HFFc6 (cell line): ENCODE data around the gene CAMSAP1. TPM values are rescaled to one million over a fixed set of nuclear protein-coding genes. Genes with fewer than 3 reads are reported as not detected.

Source experiments
- DNase-seq: peaks from one replicate; pipeline ENCODE4 v3.0.0-alpha.2; 2018
- H3K27ac Mint-ChIP-seq: 2 replicates; pipeline ENCODE4 v1.8.0; 2020; ENCODE audit warnings: mild to moderate bottlenecking, mixed read lengths
- H3K27me3 Mint-ChIP-seq: 2 replicates; pipeline ENCODE4 v1.8.0; 2021; ENCODE audit warnings: mild to moderate bottlenecking, moderate library complexity, mixed read lengths; ENCODE audit not compliant: insufficient read depth
- H3K36me3 Mint-ChIP-seq: 2 replicates; pipeline ENCODE4 v1.8.0; 2021; ENCODE audit warnings: low read depth, mixed read lengths
- H3K4me1 Mint-ChIP-seq: 2 replicates; pipeline ENCODE4 v1.8.0; 2020; ENCODE audit warnings: low read depth, mixed read lengths
- H3K4me3 Mint-ChIP-seq: 2 replicates; pipeline ENCODE4 v1.8.0; 2020; ENCODE audit warnings: mild to moderate bottlenecking, moderate library complexity, mixed read lengths
- H3K9me3 Mint-ChIP-seq: 2 replicates; pipeline ENCODE4 v1.8.0; 2020; ENCODE audit warnings: mild to moderate bottlenecking, mixed read lengths
- total RNA-seq, 6 experiments: library from RNA; stranded (reverse); fragmentation: NEBNext Ultra II Directional; extraction: Animal tissue kit (Norgen Biotek cat#: 25700); gene quantifications; 2 replicates in 1 of 6; 3 replicates in 5 of 6; pipeline ENCODE4 v1.2.3, GENCODE V29; 2021
- TF ChIP-seq, protein P1 (sequence below): fragments of 200-600 bp; sonication (generic); IDR thresholded peaks from 2 replicates; pipeline ENCODE4 v1.5.0; 2021; ENCODE audit warnings: antibody characterized with exemption, mild to moderate bottlenecking

The CAMSAP1 gene
- total RNA-seq, 6 experiments from 2014 or later, result 14.9 to 22.8 (median 18.1) TPM

DNA sequence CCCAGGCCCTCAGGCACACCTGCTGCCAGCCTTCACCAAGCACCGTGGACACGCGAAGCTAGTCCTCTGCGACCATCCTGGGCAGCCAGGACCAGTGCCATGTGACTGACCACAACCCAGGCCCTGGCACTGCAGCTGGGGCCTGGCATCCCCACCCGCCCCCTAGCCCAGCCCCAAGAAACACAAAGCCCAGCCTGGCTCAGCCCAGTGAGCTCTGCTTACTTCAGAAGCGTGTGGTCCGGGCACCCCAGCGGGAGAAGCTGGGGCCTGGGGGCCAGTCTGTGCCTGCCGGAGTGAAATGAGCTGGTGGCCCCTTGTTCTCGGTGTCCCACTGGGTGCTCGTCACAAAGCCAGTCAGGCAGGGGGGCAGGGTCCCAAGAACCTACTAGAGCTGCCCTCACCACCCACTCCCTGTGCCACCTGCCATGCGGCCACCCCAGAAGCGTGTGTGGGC, 117.5 kb downstream of the CAMSAP1 start:
- peaks cover 11% of the 10 kb centered on the region for H3K27me3 Mint-ChIP-seq

DNA sequence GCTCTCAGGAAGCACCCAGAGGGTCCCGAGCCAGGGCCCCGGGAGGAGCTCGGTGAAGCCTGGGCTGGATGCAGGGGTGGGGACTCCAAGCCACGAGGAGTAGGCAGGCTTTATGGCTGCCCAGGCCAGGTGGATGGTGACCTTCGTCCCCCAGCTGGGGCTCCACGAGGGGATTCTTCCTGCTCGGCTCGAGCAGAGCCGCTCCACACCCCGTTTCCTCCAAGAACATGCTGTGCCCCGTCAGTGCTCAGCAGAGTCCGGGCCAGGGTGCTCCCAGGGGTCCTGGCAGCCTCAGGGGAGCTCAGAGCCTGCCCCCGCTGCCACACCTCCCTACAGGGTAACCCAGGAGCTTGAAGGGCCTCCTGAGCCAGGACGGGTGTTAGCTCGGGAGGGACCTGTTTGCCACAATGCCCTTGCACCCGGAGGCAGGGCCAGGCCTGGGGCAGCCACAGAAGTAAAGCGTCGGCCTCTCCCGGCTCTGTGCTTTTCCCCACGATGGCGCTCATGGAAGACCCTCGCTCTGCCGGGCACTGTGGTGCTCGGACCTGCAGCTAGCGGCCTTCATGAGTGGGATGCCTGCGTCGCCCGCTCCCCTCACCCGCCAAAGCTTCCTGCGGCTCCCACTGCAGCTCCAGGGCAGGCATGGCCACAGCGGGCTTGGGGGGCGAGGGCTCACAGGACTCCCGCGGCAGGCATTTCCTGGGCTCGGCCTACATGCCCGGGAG, 118.6 kb downstream of the CAMSAP1 start:
- H3K9me3 Mint-ChIP-seq, result no peaks in the 10 kb centered on the region
- H3K36me3 Mint-ChIP-seq, result no peaks in the 10 kb centered on the region
- H3K27me3 Mint-ChIP-seq, result peaks cover 8% of the 10 kb centered on the region
- TF ChIP-seq, protein P1, sequence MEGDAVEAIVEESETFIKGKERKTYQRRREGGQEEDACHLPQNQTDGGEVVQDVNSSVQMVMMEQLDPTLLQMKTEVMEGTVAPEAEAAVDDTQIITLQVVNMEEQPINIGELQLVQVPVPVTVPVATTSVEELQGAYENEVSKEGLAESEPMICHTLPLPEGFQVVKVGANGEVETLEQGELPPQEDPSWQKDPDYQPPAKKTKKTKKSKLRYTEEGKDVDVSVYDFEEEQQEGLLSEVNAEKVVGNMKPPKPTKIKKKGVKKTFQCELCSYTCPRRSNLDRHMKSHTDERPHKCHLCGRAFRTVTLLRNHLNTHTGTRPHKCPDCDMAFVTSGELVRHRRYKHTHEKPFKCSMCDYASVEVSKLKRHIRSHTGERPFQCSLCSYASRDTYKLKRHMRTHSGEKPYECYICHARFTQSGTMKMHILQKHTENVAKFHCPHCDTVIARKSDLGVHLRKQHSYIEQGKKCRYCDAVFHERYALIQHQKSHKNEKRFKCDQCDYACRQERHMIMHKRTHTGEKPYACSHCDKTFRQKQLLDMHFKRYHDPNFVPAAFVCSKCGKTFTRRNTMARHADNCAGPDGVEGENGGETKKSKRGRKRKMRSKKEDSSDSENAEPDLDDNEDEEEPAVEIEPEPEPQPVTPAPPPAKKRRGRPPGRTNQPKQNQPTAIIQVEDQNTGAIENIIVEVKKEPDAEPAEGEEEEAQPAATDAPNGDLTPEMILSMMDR, result no peak
- no peak overlapping the region for H3K4me3 Mint-ChIP-seq
- no peak for DNase-seq
- H3K27ac Mint-ChIP-seq, result no peak overlapping the region
- no peaks in the 10 kb centered on the region for H3K4me1 Mint-ChIP-seq

More for the DNA sequence above, 117.5 kb downstream of the CAMSAP1 start:
- TF ChIP-seq, protein P1, result no peak
- Mint-ChIP-seq H3K27ac (no peak overlapping the region), H3K9me3 (no peaks in the 10 kb centered on the region), H3K36me3 (no peaks in the 10 kb centered on the region), H3K4me1 (no peaks in the 10 kb centered on the region), H3K4me3 (no peak overlapping the region)
- no peak for DNase-seq

DNA sequence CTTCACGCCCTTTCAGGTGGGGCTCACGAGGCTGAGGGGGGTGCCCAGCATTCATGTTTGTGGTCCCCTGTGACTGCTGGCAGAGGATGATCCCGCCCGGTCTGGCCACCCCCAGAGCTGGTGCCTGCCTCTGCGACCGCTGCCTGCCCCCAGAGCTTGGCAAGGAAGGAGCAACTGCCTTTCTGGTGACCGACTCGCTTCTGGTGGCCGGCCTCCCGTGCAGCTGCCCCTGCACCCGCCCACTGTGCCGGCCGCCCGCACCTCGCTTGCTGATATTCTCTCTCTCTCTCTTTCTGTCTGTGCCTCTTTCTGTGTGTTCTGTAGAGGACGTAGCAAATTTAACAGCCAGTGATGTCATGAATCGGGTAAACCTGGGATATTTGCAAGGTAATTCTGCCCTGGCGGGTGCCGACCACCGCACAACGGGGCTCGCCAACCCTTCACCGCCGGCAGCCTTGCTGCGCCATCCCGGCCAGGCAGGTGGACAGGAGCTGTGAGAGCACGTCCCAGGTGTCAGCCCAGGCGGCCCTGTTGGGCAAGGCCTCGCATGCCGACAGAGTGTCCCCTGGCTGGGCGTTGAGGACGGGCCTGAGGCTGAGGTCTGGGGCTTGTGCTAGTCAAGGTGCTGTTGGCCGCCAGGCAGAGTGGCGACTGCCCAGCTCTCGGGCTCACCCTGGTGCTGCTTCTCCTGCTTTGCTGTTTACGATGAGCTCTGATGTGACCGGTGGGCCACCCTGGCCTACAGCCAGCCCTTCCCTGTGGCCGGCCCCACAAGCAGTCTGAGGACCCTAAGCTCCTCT, 119.4 kb downstream of the CAMSAP1 start:
- Mint-ChIP-seq H3K4me1 (no peaks in the 10 kb centered on the region), H3K4me3 (no peak overlapping the region), H3K36me3 (no peaks in the 10 kb centered on the region), H3K27ac (no peak overlapping the region), H3K9me3 (no peaks in the 10 kb centered on the region), H3K27me3 (peaks cover 8% of the 10 kb centered on the region)
- DNase-seq, result no peak
- TF ChIP-seq, protein P1, result no peak

DNA sequence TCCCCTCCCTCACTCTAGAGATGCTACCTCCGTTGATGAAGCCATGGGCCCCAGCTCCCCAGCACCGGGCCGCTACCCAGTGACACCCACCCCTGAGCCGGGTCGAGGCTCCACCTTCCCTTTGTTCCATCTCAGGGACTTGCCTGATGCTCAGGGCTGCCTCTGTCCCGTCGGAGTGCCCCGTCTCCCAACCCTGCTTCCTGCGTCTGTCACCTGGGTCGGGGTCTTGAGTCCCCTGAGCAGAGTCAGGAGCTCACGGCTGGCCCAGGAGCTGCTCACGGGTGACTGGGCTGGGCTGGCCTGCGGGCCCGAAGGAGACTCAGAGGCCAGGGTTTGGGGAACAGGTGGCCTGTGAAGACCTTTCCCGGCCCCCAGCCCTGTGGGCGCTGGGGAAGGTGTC, 120.0 kb downstream of the CAMSAP1 start:
- Mint-ChIP-seq H3K27ac (no peak overlapping the region), H3K4me1 (no peaks in the 10 kb centered on the region), H3K36me3 (no peaks in the 10 kb centered on the region), H3K27me3 (peaks cover 11% of the 10 kb centered on the region), H3K4me3 (no peak overlapping the region), H3K9me3 (no peaks in the 10 kb centered on the region)
- DNase-seq, result no peak
- TF ChIP-seq, protein P1, result no peak

DNA sequence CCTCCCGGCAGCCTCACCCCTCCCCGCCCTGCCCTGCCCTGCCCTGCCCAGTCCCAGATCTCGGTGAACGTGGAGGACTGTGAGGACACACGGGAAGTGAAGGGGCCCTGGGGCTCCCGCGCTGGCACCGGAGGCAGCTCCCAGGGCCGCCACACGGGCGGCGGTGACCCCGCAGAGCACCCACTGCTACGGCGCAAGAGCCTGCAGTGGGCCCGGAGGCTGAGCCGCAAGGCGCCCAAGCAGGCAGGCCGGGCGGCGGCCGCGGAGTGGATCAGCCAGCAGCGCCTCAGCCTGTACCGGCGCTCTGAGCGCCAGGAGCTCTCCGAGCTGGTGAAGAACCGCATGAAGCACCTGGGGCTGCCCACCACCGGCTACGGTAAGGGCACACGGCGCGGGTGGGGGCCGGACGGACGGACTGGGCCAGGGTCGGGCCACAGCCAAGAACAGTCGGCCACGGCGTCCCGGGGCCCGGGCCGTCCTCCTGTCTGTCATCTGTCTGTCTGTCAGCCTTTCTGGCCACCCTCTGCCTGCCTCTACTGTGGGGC, 121.1 kb downstream of the CAMSAP1 start:
- Mint-ChIP-seq H3K9me3 (no peaks in the 10 kb centered on the region), H3K27ac (no peak overlapping the region), H3K36me3 (no peaks in the 10 kb centered on the region), H3K4me1 (no peaks in the 10 kb centered on the region), H3K4me3 (no peak overlapping the region), H3K27me3 (peaks cover 17% of the 10 kb centered on the region)
- DNase-seq, result no peak
- TF ChIP-seq, protein P1, result no peak
